ENCODE data around the gene ANKS1A.

Gene ANKS1A

GRCh38 chr6:35014786-35015185 is 125.7 kb downstream of the ANKS1A start:
- no peak overlapping the region for H3K27ac Mint-ChIP-seq
- CTCF ChIA-PET, result interaction anchor here (0.6 kb wide), 1 partner anchor 345 kb away, joined by 3 read pairs; no protein-coding TSS in a partner anchor
- no peaks in the 10 kb centered on the region for H3K27me3 Mint-ChIP-seq
- H3K9me3 Mint-ChIP-seq, result no peaks in the 10 kb centered on the region
- no peak for DNase-seq
- H3K36me3 Mint-ChIP-seq, result no peaks in the 10 kb centered on the region
- no peaks in the 10 kb centered on the region for H3K4me1 Mint-ChIP-seq
- no peak overlapping the region for H3K4me3 Mint-ChIP-seq

- Mint-ChIP-seq H3K4me3 (no peak overlapping the region), H3K9me3 (no peaks in the 10 kb centered on the region), H3K27ac (no peak overlapping the region), H3K36me3 (no peaks in the 10 kb centered on the region), H3K4me1 (no peaks in the 10 kb centered on the region), H3K27me3 (no peaks in the 10 kb centered on the region)
- CTCF ChIA-PET, result interaction anchor here (0.6 kb wide), 1 partner anchor 346 kb away, joined by 3 read pairs; no protein-coding TSS in a partner anchor
- DNase-seq, result no peak
Measured at GRCh38 chr6:35015476-35015875, 126.4 kb downstream of the ANKS1A start.

DNA sequence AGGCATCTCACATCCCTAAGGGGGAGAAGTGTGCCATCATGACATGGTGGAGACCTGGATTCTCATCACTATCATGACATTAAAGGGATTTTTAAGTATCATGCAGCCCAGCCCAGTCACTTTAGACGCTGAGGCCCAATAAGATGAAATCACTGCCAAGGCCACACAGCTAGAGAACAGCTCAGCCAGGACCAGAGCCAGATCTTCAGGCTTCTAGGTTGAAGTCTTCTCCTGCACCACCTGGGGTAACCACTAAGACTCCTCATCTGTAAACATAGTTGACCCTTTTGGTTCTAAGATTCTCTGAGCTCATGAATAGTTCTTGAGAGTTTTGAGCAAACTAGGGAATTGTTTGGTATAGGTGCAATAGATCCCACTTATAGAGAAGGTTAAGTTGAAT is 126.9 kb downstream of the ANKS1A start:
- Mint-ChIP-seq H3K9me3 (no peaks in the 10 kb centered on the region), H3K27me3 (no peaks in the 10 kb centered on the region), H3K4me3 (no peak overlapping the region), H3K27ac (no peak overlapping the region), H3K4me1 (no peaks in the 10 kb centered on the region), H3K36me3 (no peaks in the 10 kb centered on the region)
- DNase-seq, result no peak
- CTCF ChIA-PET, result no interaction called here

DNA sequence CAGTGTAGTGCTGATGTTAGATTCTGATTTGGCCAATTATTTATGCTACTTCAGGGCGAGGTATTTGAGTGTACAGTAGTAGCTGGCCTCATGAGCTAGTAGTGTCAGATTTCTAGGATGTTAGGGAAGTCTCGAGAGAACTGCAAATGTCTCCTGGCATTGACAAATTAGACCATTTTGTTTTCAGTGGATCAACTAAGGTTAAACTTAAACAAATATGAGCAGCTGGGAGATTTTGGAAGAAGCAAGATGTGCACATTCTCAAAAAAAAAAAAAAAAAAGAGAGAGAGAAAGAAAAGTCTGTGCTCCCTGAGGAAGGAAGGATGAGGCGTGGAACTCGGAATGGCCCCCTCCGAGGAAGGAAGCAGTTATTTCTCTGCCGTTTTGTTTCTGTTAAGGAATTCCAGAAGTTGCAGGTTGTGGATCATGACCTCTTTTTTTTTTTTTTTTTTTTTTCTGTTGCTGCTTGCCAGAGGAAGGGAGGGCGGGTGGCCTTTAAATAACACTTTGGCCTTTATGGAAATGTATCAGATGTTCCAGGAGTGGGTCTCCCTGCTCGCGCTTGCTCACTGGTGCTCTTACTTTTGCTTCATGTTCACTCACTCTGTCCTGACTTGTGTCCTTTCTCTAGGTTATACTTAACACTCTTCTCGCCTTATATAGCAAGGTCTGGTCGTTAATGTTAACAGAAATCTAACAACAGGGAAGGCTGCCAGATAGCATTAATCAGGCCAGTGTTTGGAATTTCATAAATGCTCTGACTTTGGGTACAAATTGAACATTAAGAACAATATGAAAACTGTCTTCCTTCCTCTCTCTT is 127.7 kb downstream of the ANKS1A start:
- CTCF ChIA-PET, result no interaction called here
- H3K4me1 Mint-ChIP-seq, result no peaks in the 10 kb centered on the region
- H3K4me3 Mint-ChIP-seq, result no peak overlapping the region
- H3K27me3 Mint-ChIP-seq, result no peaks in the 10 kb centered on the region
- H3K27ac Mint-ChIP-seq, result no peak overlapping the region
- no peaks in the 10 kb centered on the region for H3K9me3 Mint-ChIP-seq
- no peak for DNase-seq
- H3K36me3 Mint-ChIP-seq, result no peaks in the 10 kb centered on the region

- no peak for DNase-seq
- Mint-ChIP-seq H3K27ac (no peak overlapping the region), H3K9me3 (no peaks in the 10 kb centered on the region), H3K4me1 (no peaks in the 10 kb centered on the region), H3K4me3 (no peak overlapping the region), H3K27me3 (no peaks in the 10 kb centered on the region), H3K36me3 (no peaks in the 10 kb centered on the region)
- CTCF ChIA-PET, result no interaction called here
Measured at GRCh38 chr6:35017411-35018181, 128.5 kb downstream of the ANKS1A start.

GRCh38 chr6:35018182-35018519 is 129.1 kb downstream of the ANKS1A start:
- no peaks in the 10 kb centered on the region for H3K27me3 Mint-ChIP-seq
- no peaks in the 10 kb centered on the region for H3K9me3 Mint-ChIP-seq
- CTCF ChIA-PET, result no interaction called here
- H3K4me1 Mint-ChIP-seq, result no peaks in the 10 kb centered on the region
- no peak overlapping the region for H3K4me3 Mint-ChIP-seq
- H3K36me3 Mint-ChIP-seq, result no peaks in the 10 kb centered on the region
- DNase-seq, result no peak
- no peak overlapping the region for H3K27ac Mint-ChIP-seq

- no peaks in the 10 kb centered on the region for H3K36me3 Mint-ChIP-seq
- no peaks in the 10 kb centered on the region for H3K4me1 Mint-ChIP-seq
- no peak overlapping the region for H3K4me3 Mint-ChIP-seq
- H3K9me3 Mint-ChIP-seq, result no peaks in the 10 kb centered on the region
- DNase-seq, result no peak
- no peaks in the 10 kb centered on the region for H3K27me3 Mint-ChIP-seq
- no peak overlapping the region for H3K27ac Mint-ChIP-seq
- CTCF ChIA-PET, result no interaction called here
Measured at GRCh38 chr6:35018746-35019145, 129.7 kb downstream of the ANKS1A start.

DNA sequence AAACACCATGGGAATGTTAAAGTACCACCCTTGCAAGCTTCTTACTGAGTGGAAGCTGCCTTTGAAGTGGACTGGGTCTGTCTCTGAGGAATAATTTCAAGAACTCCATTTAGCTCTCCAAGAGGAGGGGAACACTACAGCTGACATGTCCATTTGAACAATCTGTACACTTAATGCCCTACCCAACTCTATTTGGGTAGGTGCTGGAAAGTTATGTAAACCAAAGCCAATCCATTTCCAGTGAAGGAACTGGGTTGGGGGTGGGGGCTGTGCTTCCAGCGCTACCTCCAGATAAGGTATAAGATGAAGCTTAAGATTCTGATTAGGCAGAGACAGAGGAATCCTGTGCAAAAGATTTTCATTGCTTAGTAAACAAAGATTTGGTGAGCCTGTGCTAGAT is 130.1 kb downstream of the ANKS1A start:
- H3K4me3 Mint-ChIP-seq, result no peak overlapping the region
- CTCF ChIA-PET, result interaction anchor here (0.6 kb wide), 1 partner anchor 137 kb away, joined by 3 read pairs; no protein-coding TSS in a partner anchor
- no peak for DNase-seq

DNA sequence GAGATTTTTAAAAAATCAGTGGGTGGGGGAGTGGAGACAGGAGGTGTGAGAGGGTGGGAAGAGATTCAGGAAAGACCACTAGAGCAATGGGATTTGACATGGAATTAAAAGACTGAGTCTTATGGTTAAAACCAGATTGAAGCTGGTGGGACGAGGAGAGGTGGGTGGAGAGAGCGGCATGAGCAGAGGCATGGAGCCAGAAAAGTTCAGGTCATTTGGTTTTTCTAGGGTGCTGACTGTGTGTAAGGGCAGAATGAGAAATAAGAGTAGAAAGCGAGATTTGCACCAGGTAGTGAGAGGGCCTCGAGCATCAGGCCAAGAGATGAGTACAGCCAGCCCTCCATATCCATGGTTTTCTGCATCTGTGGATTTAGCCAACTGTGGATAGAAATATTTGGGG is 130.8 kb downstream of the ANKS1A start:
- CTCF ChIA-PET, result interaction anchor here (0.6 kb wide), 1 partner anchor 138 kb away, joined by 3 read pairs; no protein-coding TSS in a partner anchor
- H3K36me3 Mint-ChIP-seq, result no peaks in the 10 kb centered on the region

More for the DNA sequence above, 130.1 kb downstream of the ANKS1A start:
- Mint-ChIP-seq H3K4me1 (no peaks in the 10 kb centered on the region), H3K9me3 (no peaks in the 10 kb centered on the region), H3K27me3 (no peaks in the 10 kb centered on the region), H3K36me3 (no peaks in the 10 kb centered on the region), H3K27ac (no peak overlapping the region)

GRCh38 chr6:35021004-35021403 is 131.9 kb downstream of the ANKS1A start:
- no peaks in the 10 kb centered on the region for H3K9me3 Mint-ChIP-seq
- no peaks in the 10 kb centered on the region for H3K27me3 Mint-ChIP-seq
- H3K36me3 Mint-ChIP-seq, result no peaks in the 10 kb centered on the region
- H3K27ac Mint-ChIP-seq, result no peak overlapping the region
- H3K4me3 Mint-ChIP-seq, result no peak overlapping the region
- no peak for DNase-seq
- H3K4me1 Mint-ChIP-seq, result no peaks in the 10 kb centered on the region
- CTCF ChIA-PET, result no interaction called here

More for the DNA sequence above, 130.8 kb downstream of the ANKS1A start:
- Mint-ChIP-seq H3K4me3 (no peak overlapping the region), H3K4me1 (no peaks in the 10 kb centered on the region), H3K9me3 (no peaks in the 10 kb centered on the region), H3K27me3 (no peaks in the 10 kb centered on the region), H3K27ac (no peak overlapping the region)
- no peak for DNase-seq

DNA sequence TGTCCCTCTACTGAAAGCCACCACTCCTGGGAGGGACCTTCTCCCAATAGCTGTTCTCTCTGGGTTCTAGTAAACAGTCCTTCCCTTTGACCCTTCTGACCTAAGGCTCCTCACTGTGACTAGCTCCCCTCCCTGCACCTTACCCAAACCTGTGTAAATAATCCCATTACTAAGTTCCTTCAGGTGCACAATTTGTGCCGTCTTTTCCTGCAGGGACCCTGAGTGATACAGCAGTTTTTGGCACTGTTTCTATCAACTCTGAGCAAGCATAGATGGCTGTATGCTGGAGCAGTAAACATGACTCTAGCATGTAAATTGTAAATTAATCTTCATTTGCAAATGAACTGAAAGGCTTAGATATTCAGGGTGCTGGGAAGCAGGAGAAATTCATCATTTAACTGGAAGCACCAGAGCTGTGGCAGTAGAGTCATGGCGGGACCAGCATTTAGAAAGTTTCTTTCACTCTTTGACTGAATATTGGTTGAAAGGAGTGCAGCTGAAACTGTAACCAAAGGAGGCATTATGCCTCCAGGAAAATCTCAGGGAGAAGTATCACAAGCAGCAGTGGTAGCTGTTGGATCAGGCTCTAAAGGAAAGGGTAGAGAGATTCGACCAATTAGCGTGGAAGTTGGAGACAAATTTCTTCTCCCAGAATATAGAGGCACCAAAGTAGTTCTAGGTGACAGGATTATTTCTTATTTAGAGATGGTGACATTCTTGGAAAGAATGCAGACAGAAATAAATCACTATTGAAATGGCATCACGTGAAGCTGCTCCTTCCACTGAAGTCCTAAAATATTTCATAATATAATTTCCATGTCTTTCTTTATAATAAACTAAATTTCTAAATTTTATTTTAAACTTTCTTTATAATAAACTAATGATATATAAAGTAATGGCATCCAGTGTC is 134.3 kb downstream of the ANKS1A start:
- CTCF ChIA-PET, result no interaction called here
- Mint-ChIP-seq H3K27ac (no peak overlapping the region), H3K4me1 (no peaks in the 10 kb centered on the region), H3K36me3 (no peaks in the 10 kb centered on the region), H3K9me3 (no peaks in the 10 kb centered on the region), H3K4me3 (no peak overlapping the region), H3K27me3 (no peaks in the 10 kb centered on the region)
- no peak for DNase-seq

- no peak for DNase-seq
- Mint-ChIP-seq H3K27ac (no peak overlapping the region), H3K27me3 (no peaks in the 10 kb centered on the region), H3K4me3 (no peak overlapping the region), H3K4me1 (no peaks in the 10 kb centered on the region), H3K9me3 (no peaks in the 10 kb centered on the region), H3K36me3 (no peaks in the 10 kb centered on the region)
- CTCF ChIA-PET, result no interaction called here
Measured at GRCh38 chr6:35024551-35025054, 135.5 kb downstream of the ANKS1A start.

DNA sequence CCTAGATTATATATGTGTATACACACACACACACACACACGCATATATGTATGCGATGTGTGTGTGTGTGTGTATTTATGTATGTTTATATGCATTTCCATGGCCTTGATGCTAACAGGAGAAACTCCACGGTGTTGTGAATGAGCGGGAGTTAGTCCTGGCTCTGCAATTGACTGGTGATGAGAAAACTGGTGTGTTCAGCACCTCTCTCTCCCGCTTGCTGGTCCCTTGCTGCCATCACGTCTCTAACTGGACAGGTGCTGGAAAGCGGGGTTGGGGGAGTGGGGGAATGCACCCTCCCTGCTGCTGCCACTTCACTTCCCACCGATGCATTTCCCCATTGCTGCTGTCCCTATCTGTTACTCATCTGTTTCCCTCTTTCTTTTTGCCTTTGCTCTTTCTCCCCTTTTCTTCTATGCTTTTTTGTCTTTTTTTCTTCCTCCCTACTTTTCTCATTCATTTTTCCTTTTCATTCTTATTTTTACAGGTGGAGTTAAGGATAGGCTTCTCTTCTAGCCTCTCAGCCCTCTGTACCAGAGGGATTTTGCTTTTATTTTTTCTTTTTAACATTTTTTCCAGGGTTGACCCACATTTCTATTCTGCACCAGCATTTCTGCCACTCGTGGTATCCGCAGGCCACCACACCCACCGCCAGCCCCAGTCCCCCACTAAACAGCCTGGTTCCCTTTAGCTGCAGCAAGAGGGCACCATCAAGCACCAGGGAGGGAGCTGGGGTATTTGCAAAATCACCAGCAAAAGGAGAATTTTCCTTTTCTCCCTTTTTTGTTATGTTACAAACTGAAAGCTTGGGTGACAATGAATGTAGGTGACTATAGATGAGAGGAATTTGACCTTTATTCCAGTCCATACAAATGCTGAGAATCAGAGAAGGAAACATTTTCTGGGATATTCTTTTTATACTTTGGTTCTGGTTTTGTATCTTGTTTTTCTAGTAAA is 136.5 kb downstream of the ANKS1A start:
- Mint-ChIP-seq H3K9me3 (no peaks in the 10 kb centered on the region), H3K4me3 (no peak overlapping the region), H3K27ac (no peak overlapping the region), H3K36me3 (no peaks in the 10 kb centered on the region), H3K27me3 (no peaks in the 10 kb centered on the region), H3K4me1 (no peaks in the 10 kb centered on the region)
- CTCF ChIA-PET, result no interaction called here
- no peak for DNase-seq
